H9 (cell line): ENCODE measurements around the gene MKI67. TPM values are rescaled to one million over a fixed set of nuclear protein-coding genes. Genes with fewer than 3 reads are reported as not detected.

Experiments used
- DNase-seq: peaks from one replicate; pipeline ENCODE4 v3.0.0-alpha.2; 2017
- H2AFZ ChIP-seq: one replicate; pipeline ENCODE4 v1.6.1; 2013; ENCODE audit warnings: mild to moderate bottlenecking, low read length, control low read depth, moderate library complexity
- H2AK5ac ChIP-seq: 2 replicates; pipeline ENCODE4 v1.6.1; 2013; ENCODE audit warnings: low read length, control low read depth, mixed read lengths; ENCODE audit not compliant: insufficient read length
- H2BK120ac ChIP-seq: one replicate; pipeline ENCODE4 v1.6.1; 2013; ENCODE audit warnings: low read depth, mild to moderate bottlenecking, low read length, control low read depth, inconsistent platforms; ENCODE audit not compliant: poor library complexity, severe bottlenecking
- H2BK12ac ChIP-seq: 2 replicates; pipeline ENCODE4 v1.6.1; 2013; ENCODE audit warnings: low read length, control low read depth, mixed read lengths, low read depth; ENCODE audit not compliant: insufficient read length
- H2BK15ac ChIP-seq: 2 replicates; pipeline ENCODE4 v1.6.1; 2013; ENCODE audit warnings: low read depth, low read length, control low read depth
- H2BK20ac ChIP-seq: one replicate; pipeline ENCODE4 v1.6.1; 2013; ENCODE audit warnings: low read depth, mild to moderate bottlenecking, low read length, control low read depth, inconsistent platforms; ENCODE audit not compliant: poor library complexity, severe bottlenecking
- H2BK5ac ChIP-seq: 2 replicates; pipeline ENCODE4 v1.6.1; 2013; ENCODE audit warnings: low read length, control low read depth, mixed read lengths; ENCODE audit not compliant: insufficient read length
- H3K14ac ChIP-seq: 2 replicates; pipeline ENCODE4 v1.6.1; 2013; ENCODE audit warnings: low read length, control low read depth; ENCODE audit not compliant: insufficient read depth
- H3K18ac ChIP-seq: 2 replicates; pipeline ENCODE4 v1.6.1; 2013; ENCODE audit warnings: low read depth, mild to moderate bottlenecking, mixed read lengths, low read length, control low read depth; ENCODE audit not compliant: insufficient read length
- H3K23ac ChIP-seq: 2 replicates; pipeline ENCODE4 v1.6.1; 2013; ENCODE audit warnings: low read length, control low read depth, mixed read lengths, low read depth; ENCODE audit not compliant: insufficient read length
- H3K23me2 ChIP-seq: 2 replicates; pipeline ENCODE4 v1.6.1; 2013; ENCODE audit warnings: low read depth, mild to moderate bottlenecking, mixed read lengths, low read length, control low read depth; ENCODE audit not compliant: insufficient read length, poor library complexity, severe bottlenecking
- H3K27ac ChIP-seq: 2 replicates; pipeline ENCODE4 v1.5.1; 2013; ENCODE audit warnings: low read length, control low read depth, mixed read lengths, low read depth; ENCODE audit not compliant: insufficient read length
- H3K27me3 ChIP-seq: 2 replicates; pipeline ENCODE4 v1.6.1; 2013; ENCODE audit warnings: low read length, control low read depth, inconsistent platforms; ENCODE audit not compliant: insufficient read depth
- H3K4ac ChIP-seq: 2 replicates; pipeline ENCODE4 v1.6.1; 2013; ENCODE audit warnings: low read depth, mild to moderate bottlenecking, control low read depth, inconsistent platforms, low read length, moderate library complexity
- H3K4me1 ChIP-seq: 2 replicates; pipeline ENCODE4 v1.6.1; 2013; ENCODE audit warnings: low read length, control low read depth, inconsistent platforms; ENCODE audit not compliant: insufficient read depth
- H3K4me2 ChIP-seq: 2 replicates; pipeline ENCODE4 v1.6.1; 2013; ENCODE audit warnings: low read length, control low read depth, mixed read lengths; ENCODE audit not compliant: insufficient read length, insufficient read depth
- H3K56ac ChIP-seq: 2 replicates; pipeline ENCODE4 v1.6.1; 2013; ENCODE audit warnings: low read depth, mild to moderate bottlenecking, mixed read lengths, low read length, control low read depth; ENCODE audit not compliant: insufficient read length
- H3K79me1 ChIP-seq: 2 replicates; pipeline ENCODE4 v1.6.1; 2013; ENCODE audit warnings: low read depth, mild to moderate bottlenecking, moderate library complexity, low read length, control low read depth, inconsistent platforms; ENCODE audit not compliant: insufficient read depth, poor library complexity, severe bottlenecking
- H3K79me2 ChIP-seq: 2 replicates; pipeline ENCODE4 v1.6.1; 2013; ENCODE audit warnings: low read length, control low read depth, inconsistent platforms; ENCODE audit not compliant: insufficient read depth
- H3K9ac ChIP-seq: 2 replicates; pipeline ENCODE4 v1.6.1; 2013; ENCODE audit warnings: low read length, control low read depth, mixed read lengths; ENCODE audit not compliant: insufficient read length; ENCODE audit errors: extremely low read depth
- H3K9me3 ChIP-seq: one replicate; pipeline ENCODE4 v1.6.1; 2013; ENCODE audit warnings: low read depth, low read length, inconsistent platforms; ENCODE audit not compliant: control insufficient read depth
- H3T11ph ChIP-seq: one replicate; pipeline ENCODE4 v1.6.1; 2013; ENCODE audit warnings: mild to moderate bottlenecking, low read length, control low read depth, inconsistent platforms
- H4K20me1 ChIP-seq: one replicate; pipeline ENCODE4 v1.6.1; 2013; ENCODE audit not compliant: control insufficient read depth, insufficient read length, insufficient read depth
- H4K5ac ChIP-seq: 2 replicates; pipeline ENCODE4 v1.6.1; 2013; ENCODE audit warnings: low read depth, mild to moderate bottlenecking, mixed read lengths, low read length, control low read depth; ENCODE audit not compliant: insufficient read length
- H4K8ac ChIP-seq: replicated peaks from 2 replicates; pipeline ENCODE4 v1.6.1; 2013; ENCODE audit warnings: low read length, control low read depth, mixed read lengths, low read depth; ENCODE audit not compliant: insufficient read length
- H4K91ac ChIP-seq: 2 replicates; pipeline ENCODE4 v1.6.1; 2013; ENCODE audit warnings: low read depth, mild to moderate bottlenecking, moderate library complexity, mixed read lengths, low read length, control low read depth; ENCODE audit not compliant: insufficient read length
- H3K27ac Mint-ChIP-seq, 3 experiments: 2 replicates in 2 of 3; 3 replicates in 1 of 3; pipeline ENCODE4 v1.8.0; 2020 to 2021; ENCODE audit warnings: mixed read lengths in 3 of 3, mild to moderate bottlenecking in 1 of 3, moderate library complexity in 1 of 3
- H3K27me3 Mint-ChIP-seq: 2 replicates; pipeline ENCODE4 v1.8.0; 2021; ENCODE audit warnings: low read depth, mild to moderate bottlenecking, moderate library complexity, mixed read lengths
- H3K36me3 Mint-ChIP-seq, 3 experiments: 2 replicates in 2 of 3; 3 replicates in 1 of 3; pipeline ENCODE4 v1.8.0; 2020 to 2021; ENCODE audit warnings: low read depth in 3 of 3, mixed read lengths in 3 of 3; ENCODE audit not compliant: insufficient read depth in 1 of 3
- H3K4me1 Mint-ChIP-seq, 2 experiments: 2 replicates each; pipeline ENCODE4 v1.8.0; 2020; ENCODE audit warnings: mixed read lengths in 2 of 2
- H3K4me3 Mint-ChIP-seq, 2 experiments: 2 replicates in 1 of 2; 3 replicates in 1 of 2; pipeline ENCODE4 v1.8.0; 2020 to 2021; ENCODE audit warnings: mild to moderate bottlenecking in 2 of 2, mixed read lengths in 2 of 2, moderate library complexity in 1 of 2
- H3K9me3 Mint-ChIP-seq, 2 experiments: 2 replicates in 1 of 2; 3 replicates in 1 of 2; pipeline ENCODE4 v1.8.0; 2020; ENCODE audit warnings: mild to moderate bottlenecking in 2 of 2, mixed read lengths in 2 of 2, moderate library complexity in 1 of 2
- WGBS: extraction: QIAGEN DNeasy Blood & Tissue Kit; methylation state at CpG from one replicate; pipeline ENCODE4 v1.1.7; 2013; ENCODE audit warnings: missing lambda C conversion rate, low lambda C conversion rate, mixed read lengths; ENCODE audit not compliant: insufficient read length; ENCODE audit errors: extremely low coverage; 5-methylcytosine and 5-hydroxymethylcytosine counted together
- total RNA-seq: library from RNA; stranded (reverse); gene quantifications from 2 replicates; pipeline ENCODE4 v1.2.1, GENCODE V29; 2021
- TF ChIP-seq, protein P1 (sequence below): fragments of 200-600 bp; sonication (generic); conservative IDR thresholded peaks from 3 replicates; pipeline ENCODE4 v1.8.0; 2021; ENCODE audit warnings: antibody characterized with exemption, mild to moderate bottlenecking

Gene MKI67
- total RNA-seq, 1 experiment from 2014 or later, result 108 TPM

DNA sequence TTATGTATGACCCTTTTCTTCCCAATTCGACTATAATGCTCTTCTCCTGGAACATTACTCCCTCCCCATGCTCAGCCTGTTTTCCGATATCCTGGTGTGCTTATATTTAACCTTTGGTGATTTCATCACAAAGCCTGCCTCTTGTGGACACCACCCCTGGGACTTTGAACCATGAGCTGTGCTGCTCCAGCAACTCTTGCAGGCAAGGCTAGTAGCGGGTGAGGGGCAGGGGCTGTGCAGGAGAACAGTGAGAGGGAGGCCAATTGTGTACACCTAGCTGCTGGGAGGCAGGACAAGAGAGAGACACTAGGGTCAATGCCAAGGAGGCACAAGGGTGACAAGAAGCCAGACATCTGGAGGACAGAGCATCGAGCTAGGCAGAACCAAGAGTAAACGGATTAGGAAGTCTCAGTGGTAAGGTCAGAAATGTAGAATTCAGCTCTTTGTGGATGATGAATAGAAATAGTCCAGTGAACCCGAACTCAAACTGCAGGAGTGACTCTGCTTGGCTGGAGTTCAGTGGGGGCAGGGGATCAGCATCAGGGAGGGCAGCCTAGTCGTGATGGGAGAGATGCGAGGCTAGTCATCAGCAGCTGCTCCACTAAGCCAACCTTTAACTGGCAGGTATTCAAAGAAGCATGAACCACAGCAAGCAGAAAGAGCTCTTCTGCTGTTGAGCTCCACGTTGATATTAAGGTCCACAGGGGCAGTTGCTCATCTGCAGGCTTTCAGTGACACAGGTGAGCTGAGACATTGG lies 31.0 kb upstream of the MKI67 start:
- Histone ChIP-seq H3K56ac (no peak overlapping the region), H3K79me1 (no peaks in the 10 kb centered on the region), H2BK12ac (no peak overlapping the region), H3K9ac (no peak overlapping the region), H2BK15ac (no peak overlapping the region), H4K8ac (no peak overlapping the region), H4K91ac (no peak overlapping the region), H3K4me2 (no peak overlapping the region), H2AK5ac (no peak overlapping the region), H2BK20ac (no peak overlapping the region), H3K27me3 (no peaks in the 10 kb centered on the region), H2AFZ (no peak overlapping the region), H4K5ac (no peak overlapping the region), H4K20me1 (no peaks in the 10 kb centered on the region), H3K23ac (no peak overlapping the region), H3K9me3 (no peaks in the 10 kb centered on the region), H3K18ac (no peak overlapping the region), H2BK120ac (no peak overlapping the region), H2BK5ac (no peak overlapping the region), H3K4me1 (no peaks in the 10 kb centered on the region), H3K23me2 (no peaks in the 10 kb centered on the region), H3K4ac (no peak overlapping the region), H3K14ac (no peak overlapping the region), H3K79me2 (no peaks in the 10 kb centered on the region), H3T11ph (no peak overlapping the region), H3K27ac (no peak overlapping the region)
- no CpG with 5 or more reads among the region's 9 CpGs for whole genome bisulfite sequencing
- Mint-ChIP-seq H3K4me1 (peaks cover 11% of the 10 kb centered on the region in 2 experiments), H3K36me3 (no peaks in the 10 kb centered on the region), H3K9me3 (no peaks in the 10 kb centered on the region), H3K27me3 (peaks cover 15% of the 10 kb centered on the region), H3K27ac (no peak overlapping the region), H3K4me3 (no peak overlapping the region)
- TF ChIP-seq, protein P1, sequence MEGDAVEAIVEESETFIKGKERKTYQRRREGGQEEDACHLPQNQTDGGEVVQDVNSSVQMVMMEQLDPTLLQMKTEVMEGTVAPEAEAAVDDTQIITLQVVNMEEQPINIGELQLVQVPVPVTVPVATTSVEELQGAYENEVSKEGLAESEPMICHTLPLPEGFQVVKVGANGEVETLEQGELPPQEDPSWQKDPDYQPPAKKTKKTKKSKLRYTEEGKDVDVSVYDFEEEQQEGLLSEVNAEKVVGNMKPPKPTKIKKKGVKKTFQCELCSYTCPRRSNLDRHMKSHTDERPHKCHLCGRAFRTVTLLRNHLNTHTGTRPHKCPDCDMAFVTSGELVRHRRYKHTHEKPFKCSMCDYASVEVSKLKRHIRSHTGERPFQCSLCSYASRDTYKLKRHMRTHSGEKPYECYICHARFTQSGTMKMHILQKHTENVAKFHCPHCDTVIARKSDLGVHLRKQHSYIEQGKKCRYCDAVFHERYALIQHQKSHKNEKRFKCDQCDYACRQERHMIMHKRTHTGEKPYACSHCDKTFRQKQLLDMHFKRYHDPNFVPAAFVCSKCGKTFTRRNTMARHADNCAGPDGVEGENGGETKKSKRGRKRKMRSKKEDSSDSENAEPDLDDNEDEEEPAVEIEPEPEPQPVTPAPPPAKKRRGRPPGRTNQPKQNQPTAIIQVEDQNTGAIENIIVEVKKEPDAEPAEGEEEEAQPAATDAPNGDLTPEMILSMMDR, result no peak
- DNase-seq, result no peak
